KMS-11 (cell line): ENCODE measurements around the gene SMPD3.

Experiments
- H2AFZ ChIP-seq: fragments of 200-600 bp; sonication (generic); 2 replicates; pipeline ENCODE4 v1.6.1; 2016; ENCODE audit warnings: antibody characterized with exemption, mixed run types, low read depth
- H3K27ac ChIP-seq: fragments of 200-600 bp; sonication (generic); 2 replicates; pipeline ENCODE4 v1.6.1; 2016; ENCODE audit warnings: mild to moderate bottlenecking, mixed run types
- H3K27me3 ChIP-seq: fragments of 200-600 bp; sonication (generic); 2 replicates; pipeline ENCODE4 v1.6.1; 2017; ENCODE audit warnings: mild to moderate bottlenecking, low read depth, mixed run types, moderate library complexity; ENCODE audit not compliant: insufficient read depth
- H3K36me3 ChIP-seq: fragments of 200-600 bp; sonication (generic); 2 replicates; pipeline ENCODE4 v1.6.1; 2017; ENCODE audit warnings: mild to moderate bottlenecking, mixed run types; ENCODE audit not compliant: insufficient read depth
- H3K4me1 ChIP-seq: fragments of 200-600 bp; sonication (generic); 2 replicates; pipeline ENCODE4 v1.6.1; 2016; ENCODE audit warnings: mild to moderate bottlenecking, low read depth, mixed run types; ENCODE audit not compliant: poor library complexity, severe bottlenecking
- H3K4me2 ChIP-seq: fragments of 200-600 bp; sonication (generic); 2 replicates; pipeline ENCODE4 v1.7.0; 2016; ENCODE audit warnings: mild to moderate bottlenecking, mixed run types
- H3K4me3 ChIP-seq: fragments of 200-600 bp; sonication (generic); IDR thresholded peaks from 2 replicates; pipeline ENCODE4 v1.6.1; 2017; ENCODE audit warnings: low read depth, low read length, mixed read lengths; ENCODE audit not compliant: insufficient read depth
- H3K79me2 ChIP-seq: fragments of 200-600 bp; sonication (generic); 2 replicates; pipeline ENCODE4 v1.6.1; 2016; ENCODE audit warnings: low read depth, mixed run types; ENCODE audit not compliant: insufficient read depth
- H3K9ac ChIP-seq: fragments of 200-600 bp; sonication (generic); 2 replicates; pipeline ENCODE4 v1.6.1; 2016; ENCODE audit warnings: mild to moderate bottlenecking, mixed run types
- H4K20me1 ChIP-seq: fragments of 200-600 bp; sonication (generic); 2 replicates; pipeline ENCODE4 v1.6.1; 2016; ENCODE audit warnings: mild to moderate bottlenecking, mixed run types; ENCODE audit not compliant: insufficient read depth
- CTCF ChIP-seq: fragments of 200-600 bp; sonication (generic); conservative IDR thresholded peaks from 2 replicates; pipeline ENCODE4 v1.6.1; 2017; ENCODE audit warnings: low read depth, mild to moderate bottlenecking, antibody characterized with exemption, low read length, moderate library complexity, mixed read lengths

Gene SMPD3

DNA sequence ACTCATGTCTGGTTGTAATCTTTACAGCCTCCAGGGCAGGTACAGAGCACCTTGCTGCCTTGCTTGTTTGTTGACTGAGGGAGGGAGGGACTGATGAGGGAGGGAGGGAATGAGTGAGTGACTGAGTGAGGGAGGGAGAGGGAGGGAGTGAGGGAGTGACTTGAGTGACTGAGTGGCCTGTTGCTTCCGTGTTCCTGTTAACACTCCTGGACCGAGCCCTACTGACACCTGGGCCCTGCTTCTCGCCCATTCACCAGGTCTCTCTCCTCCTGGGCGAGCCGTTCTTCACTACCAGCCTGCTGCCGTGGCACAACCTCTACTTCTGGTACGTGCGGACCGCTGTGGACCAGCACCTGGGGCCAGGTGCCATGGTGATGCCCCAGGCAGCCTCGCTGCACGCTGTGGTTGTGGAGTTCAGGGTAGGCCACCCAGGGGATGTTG, 96.3 kb downstream of the SMPD3 start:
- no peak overlapping the region for H3K27ac ChIP-seq
- H3K4me1 ChIP-seq, result peaks cover 20% of the 10 kb centered on the region
- no peak overlapping the region for H3K4me2 ChIP-seq
- no peak for TF ChIP-seq CTCF
- no peaks in the 10 kb centered on the region for H3K79me2 ChIP-seq
- H2AFZ ChIP-seq, result no peak overlapping the region
- H3K4me3 ChIP-seq, result no peak overlapping the region
- no peaks in the 10 kb centered on the region for H3K27me3 ChIP-seq
- no peaks in the 10 kb centered on the region for H4K20me1 ChIP-seq
- no peaks in the 10 kb centered on the region for H3K36me3 ChIP-seq
- no peak overlapping the region for H3K9ac ChIP-seq

GRCh38 chr16:68351463-68351862, 96.8 kb downstream of the SMPD3 start:
- H3K27me3 ChIP-seq, result no peaks in the 10 kb centered on the region
- TF ChIP-seq CTCF, result no peak
- no peak overlapping the region for H3K4me3 ChIP-seq
- H3K4me1 ChIP-seq, result peaks cover 15% of the 10 kb centered on the region
- H3K27ac ChIP-seq, result no peak overlapping the region
- no peak overlapping the region for H3K4me2 ChIP-seq
- H3K9ac ChIP-seq, result no peak overlapping the region
- H3K79me2 ChIP-seq, result no peaks in the 10 kb centered on the region
- H2AFZ ChIP-seq, result no peak overlapping the region
- H3K36me3 ChIP-seq, result no peaks in the 10 kb centered on the region
- H4K20me1 ChIP-seq, result no peaks in the 10 kb centered on the region

DNA sequence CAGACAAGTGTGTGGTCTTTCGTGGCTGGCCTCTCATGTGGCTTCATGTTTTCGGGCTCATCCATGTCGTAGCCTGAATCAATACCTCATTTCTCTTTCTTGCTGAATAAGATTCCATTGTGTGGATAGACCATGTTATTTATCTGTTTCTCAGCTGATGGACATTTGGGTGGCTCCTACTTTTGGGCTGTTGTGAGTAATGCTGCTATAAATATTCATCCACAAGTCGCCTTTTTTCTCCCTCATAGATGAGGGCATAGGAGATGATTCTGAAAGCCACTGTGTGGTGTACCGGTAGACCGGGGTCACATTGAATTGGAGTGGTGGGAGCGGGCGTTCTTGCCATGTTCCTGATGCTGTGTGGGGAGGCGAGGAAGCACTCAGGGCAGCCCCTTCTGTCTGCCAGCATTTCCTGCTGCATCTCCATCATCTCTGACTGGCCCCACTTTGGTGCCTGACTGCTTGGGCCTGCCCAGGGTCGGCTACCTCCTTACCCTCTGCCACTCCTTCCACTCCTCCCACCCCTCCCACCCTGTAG, 97.4 kb downstream of the SMPD3 start:
- Histone ChIP-seq H3K79me2 (no peaks in the 10 kb centered on the region), H2AFZ (no peak overlapping the region), H3K36me3 (no peaks in the 10 kb centered on the region; the same call in 1 of the 2 replicates), H3K4me2 (no peak overlapping the region), H3K4me1 (peaks cover 10% of the 10 kb centered on the region), H4K20me1 (no peaks in the 10 kb centered on the region), H3K27ac (no peak overlapping the region), H3K4me3 (no peak overlapping the region), H3K27me3 (no peaks in the 10 kb centered on the region), H3K9ac (no peak overlapping the region)
- TF ChIP-seq CTCF, result no peak

DNA sequence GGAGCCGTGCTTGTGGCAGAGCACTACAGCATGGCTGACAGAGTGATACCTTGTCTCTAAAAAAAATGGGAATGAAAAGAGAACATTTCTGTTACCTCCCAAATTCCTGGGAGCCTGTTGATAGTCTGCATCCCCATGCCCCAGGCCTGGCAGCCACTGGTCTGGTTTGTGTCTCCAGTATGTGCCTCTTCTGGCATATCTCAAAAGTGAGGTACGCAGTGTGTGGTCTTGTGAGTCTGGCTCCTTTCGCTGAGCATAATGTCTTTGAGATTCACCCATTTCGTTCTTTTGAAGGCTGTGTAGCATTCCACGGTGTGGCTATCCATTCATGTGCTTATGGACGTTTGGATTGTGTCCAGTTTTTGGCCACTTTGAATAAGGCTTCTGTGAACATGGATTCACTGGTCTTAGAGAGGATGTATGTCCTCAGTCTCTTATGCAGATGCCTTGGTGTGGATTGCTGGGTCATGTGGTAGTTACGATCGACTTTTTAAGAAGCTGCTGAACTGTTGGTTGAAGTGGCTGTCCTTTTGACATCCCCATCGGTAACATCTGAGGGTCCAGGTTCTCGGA, 98.4 kb downstream of the SMPD3 start:
- Histone ChIP-seq H4K20me1 (no peaks in the 10 kb centered on the region), H3K4me3 (no peak overlapping the region), H3K4me2 (no peak overlapping the region), H3K4me1 (peaks cover under 1% of the 10 kb centered on the region), H3K36me3 (no peaks in the 10 kb centered on the region; the same call in 1 of the 2 replicates), H3K9ac (no peak overlapping the region), H3K79me2 (no peaks in the 10 kb centered on the region), H2AFZ (no peak overlapping the region), H3K27me3 (no peaks in the 10 kb centered on the region), H3K27ac (no peak overlapping the region)
- no peak for TF ChIP-seq CTCF
